NAMALWA (cell line): ENCODE data around the gene INSYN1.

Source experiments
- DNase-seq: peaks from one replicate; pipeline ENCODE4 v3.0.0-alpha.2; 2015; ENCODE audit warnings: low spot score

Gene INSYN1

GRCh38 chr15:73687351-73687750 lies 65.8 kb downstream of the INSYN1 start:
- DNase-seq: no peak

GRCh38 chr15:73686781-73687256 lies 66.3 kb downstream of the INSYN1 start:
- DNase-seq: no peak

- no peak for DNase-seq
These were observed 67.2 kb downstream of the INSYN1 start for GRCh38 chr15:73685981-73686380.
